Activated T-cell treated with anti-CD3 and anti-CD28 coated beads, Interleukin-2, amount 50 U/mL, for 1 hour (primary cell): ENCODE results near the gene ACMSD.
"Not testable (repeated sequence)": the region's sequence is repeated elsewhere in the genome, so short reads cannot be mapped to it uniquely, and the experiment has no call there.

ENCODE experiments used
- DNase-seq: peaks from one replicate; pipeline ENCODE4 v3.0.0-alpha.2; 2020

Gene ACMSD

GRCh38 chr2:134838143-134838620 is at the start of gene ACMSD:
ACMSD (plus strand) TSS chr2:134838616; CDS start chr2:134838683, 67 bp downstream.
- no peak for DNase-seq

GRCh38 chr2:134790487-134790886 is 47.9 kb upstream of the ACMSD start:
- no peak for DNase-seq

GRCh38 chr2:134791616-134792015 is 46.8 kb upstream of the ACMSD start:
- DNase-seq: no peak

GRCh38 chr2:134792186-134792585 is 46.2 kb upstream of the ACMSD start:
- no peak for DNase-seq

- DNase-seq: no peak
Observed at GRCh38 chr2:134795765-134796164, 42.7 kb upstream of the ACMSD start.

GRCh38 chr2:134796373-134796772 is 42.0 kb upstream of the ACMSD start:
- DNase-seq: no peak

GRCh38 chr2:134799936-134800335 is 38.5 kb upstream of the ACMSD start:
- DNase-seq: no peak

GRCh38 chr2:134800341-134800740 is 38.1 kb upstream of the ACMSD start:
- DNase-seq: no peak

- DNase-seq: not testable (repeated sequence)
Observed at GRCh38 chr2:134803609-134804405, 34.6 kb upstream of the ACMSD start.

GRCh38 chr2:134815741-134816140 is 22.7 kb upstream of the ACMSD start:
- no peak for DNase-seq

GRCh38 chr2:134818321-134818720 is 20.1 kb upstream of the ACMSD start:
- DNase-seq: no peak

GRCh38 chr2:134819334-134819733 is 19.1 kb upstream of the ACMSD start:
- no peak for DNase-seq

- no peak for DNase-seq
Observed at GRCh38 chr2:134823431-134823830, 15.0 kb upstream of the ACMSD start.

- DNase-seq: no peak
Observed at GRCh38 chr2:134823832-134824231, 14.6 kb upstream of the ACMSD start.

GRCh38 chr2:134825716-134826115 is 12.7 kb upstream of the ACMSD start:
- not testable (repeated sequence) for DNase-seq

- no peak for DNase-seq
Observed at GRCh38 chr2:134835471-134835870, 2.9 kb upstream of the ACMSD start.

GRCh38 chr2:134836986-134837385 is 1.4 kb upstream of the ACMSD start:
- no peak for DNase-seq

GRCh38 chr2:134839649-134840048 is 1.2 kb downstream of the ACMSD start:
- no peak for DNase-seq

GRCh38 chr2:134842930-134843490 is 4.6 kb downstream of the ACMSD start:
- no peak for DNase-seq

GRCh38 chr2:134843968-134844367 is 5.6 kb downstream of the ACMSD start:
- DNase-seq: no peak

GRCh38 chr2:134845028-134845427 is 6.6 kb downstream of the ACMSD start:
- no peak for DNase-seq

GRCh38 chr2:134845719-134846118 is 7.3 kb downstream of the ACMSD start:
- DNase-seq: no peak

GRCh38 chr2:134846213-134846612 is 7.8 kb downstream of the ACMSD start:
- no peak for DNase-seq

- DNase-seq: not testable (repeated sequence)
Observed at GRCh38 chr2:134847582-134847981, 9.2 kb downstream of the ACMSD start.

- no peak for DNase-seq
Observed at GRCh38 chr2:134852518-134852917, 14.1 kb downstream of the ACMSD start.
